ENCODE data around the gene SARM1. TPM values are rescaled to one million over a fixed set of nuclear protein-coding genes. Genes with fewer than 3 reads are reported as not detected.

SARM1 gene
- total RNA-seq, 1 donor: 16.4 TPM

GRCh38 chr17:28397275-28397674 is 25.8 kb downstream of the SARM1 start:
- TF ChIP-seq CTCF (IDR thresholded peaks at IDR 0.05; ENCODE audit: insufficient read depth, low read depth, low read length): no peak
- no peak for DNase-seq (ENCODE audit: low read depth)

GRCh38 chr17:28397687-28398279 is 26.3 kb downstream of the SARM1 start:
- TF ChIP-seq CTCF (IDR thresholded peaks at IDR 0.05; ENCODE audit: insufficient read depth, low read depth, low read length): no peak
- DNase-seq (ENCODE audit: low read depth): no peak
- H3K4me3 ChIP-seq (ENCODE audit: low read depth, low read length): no peak overlapping the region

More at GRCh38 chr17:28397275-28397674, 25.8 kb downstream of the SARM1 start:
- H3K4me3 ChIP-seq (ENCODE audit: low read depth, low read length): no peak overlapping the region

- TF ChIP-seq CTCF (IDR thresholded peaks at IDR 0.05; ENCODE audit: insufficient read depth, low read depth, low read length): no peak
- DNase-seq (ENCODE audit: low read depth): no peak
- H3K4me3 ChIP-seq (ENCODE audit: low read depth, low read length): no peak overlapping the region
Measured at GRCh38 chr17:28398280-28398981, 26.9 kb downstream of the SARM1 start.

GRCh38 chr17:28399808-28400207 is 28.3 kb downstream of the SARM1 start:
- DNase-seq (ENCODE audit: low read depth): no peak
- no peak for TF ChIP-seq CTCF (IDR thresholded peaks at IDR 0.05; ENCODE audit: insufficient read depth, low read depth, low read length)
- H3K4me3 ChIP-seq (ENCODE audit: low read depth, low read length): no peak overlapping the region

GRCh38 chr17:28402224-28402630 is 30.7 kb downstream of the SARM1 start:
- DNase-seq (ENCODE audit: low read depth): no peak
- no peak for TF ChIP-seq CTCF (IDR thresholded peaks at IDR 0.05; ENCODE audit: insufficient read depth, low read depth, low read length)
- H3K4me3 ChIP-seq (ENCODE audit: low read depth, low read length): no peak overlapping the region

- TF ChIP-seq CTCF (IDR thresholded peaks at IDR 0.05; ENCODE audit: insufficient read depth, low read depth, low read length): no peak
- H3K4me3 ChIP-seq (ENCODE audit: low read depth, low read length): no peak overlapping the region
- no peak for DNase-seq (ENCODE audit: low read depth)
Measured at GRCh38 chr17:28402844-28403243, 31.4 kb downstream of the SARM1 start.

All from fibroblast of villous mesenchyme (primary cell).